ENCODE data around the gene C15orf62.

The C15orf62 gene

GRCh38 chr15:40807888-40808461 is 38.2 kb downstream of the C15orf62 start:
- no peak for DNase-seq (ENCODE audit: extremely low read depth in 1 of 2, low read depth in 1 of 2)

- DNase-seq (ENCODE audit: extremely low read depth in 1 of 2, low read depth in 1 of 2) = no peak
Measured at GRCh38 chr15:40808861-40809450, 39.2 kb downstream of the C15orf62 start.

GRCh38 chr15:40812721-40813425 is 43.1 kb downstream of the C15orf62 start:
- no peak for DNase-seq (ENCODE audit: extremely low read depth in 1 of 2, low read depth in 1 of 2)

- DNase-seq (ENCODE audit: extremely low read depth in 1 of 2, low read depth in 1 of 2) = no peak
Measured at GRCh38 chr15:40815042-40815698, 45.4 kb downstream of the C15orf62 start.

GRCh38 chr15:40819048-40819447 is 49.3 kb downstream of the C15orf62 start:
- no peak for DNase-seq (ENCODE audit: extremely low read depth in 1 of 2, low read depth in 1 of 2)

GRCh38 chr15:40821195-40821594 is 51.4 kb downstream of the C15orf62 start:
- DNase-seq (ENCODE audit: extremely low read depth in 1 of 2, low read depth in 1 of 2) = no peak
